GM21528 (cell line): ENCODE results near the gene FBXO40.

Source experiments
- ATAC-seq: cut with Tn5 transposase; IDR thresholded peaks from one replicate; pipeline ENCODE4 v1.9.1; 2021; ENCODE audit warnings: mild to moderate bottlenecking, moderate library complexity; ENCODE audit not compliant: unreplicated experiment, low FRiP score

FBXO40 gene

DNA sequence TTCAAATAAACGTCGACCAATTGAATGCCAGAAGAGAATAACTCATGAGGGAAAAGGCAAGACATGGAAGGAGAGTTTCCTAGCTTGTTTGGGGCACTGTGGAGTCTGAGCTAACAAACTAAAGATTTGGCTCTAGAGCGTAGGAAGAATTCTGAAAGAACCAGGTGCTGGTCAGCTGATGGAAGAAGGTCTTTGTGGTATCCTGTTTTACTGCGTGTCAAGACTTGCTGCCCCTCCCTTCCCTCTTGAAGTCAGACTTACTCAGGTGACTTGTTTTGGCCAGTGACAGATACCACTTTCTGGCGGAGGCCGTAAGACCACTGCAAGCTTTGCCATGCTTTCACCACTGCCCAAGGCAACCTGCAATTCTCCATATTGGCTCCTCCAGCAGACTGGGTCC is 68.2 kb downstream of the FBXO40 start:
- no peak for ATAC-seq

DNA sequence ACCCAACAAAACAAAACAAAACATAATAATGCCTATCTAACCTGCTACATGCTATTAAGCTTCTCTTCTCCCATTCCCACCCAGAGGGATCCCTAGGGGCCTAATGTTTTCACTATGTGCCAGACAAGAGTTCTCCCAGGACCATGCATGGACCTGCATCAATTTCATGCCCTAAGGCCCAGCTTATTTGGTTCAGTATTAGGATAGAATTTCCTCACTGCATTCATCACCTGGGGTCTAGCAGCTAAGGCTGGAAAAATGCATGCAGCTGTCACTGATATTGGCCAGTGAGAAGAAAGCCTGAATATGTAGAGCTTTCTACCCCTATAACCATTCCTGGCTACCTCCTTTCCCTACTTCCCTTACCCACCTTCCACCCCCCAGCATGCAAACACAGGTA is 69.6 kb downstream of the FBXO40 start:
- no peak for ATAC-seq

DNA sequence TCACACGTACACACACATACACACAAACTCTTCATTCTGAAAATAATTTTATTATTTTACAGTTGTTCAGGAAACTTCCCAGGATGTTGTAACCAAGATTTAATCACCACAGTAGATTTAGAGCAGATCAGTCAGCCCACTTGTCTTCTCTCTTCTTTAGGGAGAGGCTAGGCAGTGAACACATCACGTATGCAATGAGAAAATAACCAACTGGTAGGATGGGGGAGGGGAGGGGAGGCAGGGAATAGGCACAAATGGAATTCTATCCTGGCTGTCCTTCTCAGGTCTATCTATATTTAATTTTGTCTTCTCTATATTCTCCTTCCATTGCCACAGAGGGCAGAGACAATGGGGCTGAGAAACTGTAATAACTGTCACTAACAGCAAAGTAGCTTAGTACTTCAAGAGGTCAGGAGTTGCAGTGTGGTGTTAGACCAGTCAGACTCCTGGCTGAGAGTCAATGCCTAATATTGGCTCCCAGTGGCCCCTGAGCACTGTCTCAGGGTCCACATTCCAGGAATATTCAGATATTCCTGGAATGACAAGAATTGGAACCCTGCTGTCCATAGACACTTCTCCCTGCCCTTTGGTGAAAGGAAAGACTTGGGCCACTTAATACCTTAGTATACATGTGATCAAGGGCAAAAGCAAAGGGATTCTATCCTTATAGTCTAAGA is 70.1 kb downstream of the FBXO40 start:
- no peak for ATAC-seq

DNA sequence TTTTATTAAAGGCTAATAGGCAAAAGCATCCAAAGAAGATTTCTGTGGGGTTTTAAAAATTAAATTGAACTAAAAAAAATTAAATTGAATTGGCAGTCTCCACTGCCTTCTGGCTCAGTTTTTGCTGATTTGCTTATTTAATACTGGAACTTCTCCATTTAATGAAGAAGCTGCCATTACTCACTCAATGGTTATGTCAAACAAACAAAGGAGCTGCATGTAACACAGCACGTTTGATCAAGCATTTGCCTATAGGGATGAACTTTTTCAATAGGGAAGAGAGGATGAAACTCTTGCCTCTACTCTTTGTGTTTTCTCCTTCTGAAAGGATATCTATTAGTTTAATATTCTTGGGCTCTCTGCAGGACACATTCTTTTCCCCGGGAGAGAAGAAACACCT is 72.3 kb downstream of the FBXO40 start:
- ATAC-seq, result no peak

DNA sequence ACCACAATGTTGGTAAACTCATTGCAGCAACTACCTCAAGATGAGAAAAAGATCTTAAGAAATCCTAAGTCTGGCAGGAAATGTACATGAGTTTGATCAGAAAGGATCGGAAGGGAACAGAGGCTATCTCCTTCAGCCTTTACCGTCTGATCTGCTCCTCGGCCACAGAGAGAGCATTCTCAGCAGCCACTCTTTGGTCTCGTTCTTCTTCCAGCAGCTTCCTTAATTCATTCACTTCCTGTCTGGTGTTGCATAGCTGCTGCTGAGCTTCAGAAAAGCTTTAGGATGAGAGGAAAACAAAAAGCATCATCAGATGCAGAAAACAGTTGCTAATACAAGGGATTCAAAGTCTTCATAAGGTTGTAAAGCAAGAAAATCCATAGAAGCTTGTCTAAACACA is 74.2 kb downstream of the FBXO40 start:
- ATAC-seq, result no peak

DNA sequence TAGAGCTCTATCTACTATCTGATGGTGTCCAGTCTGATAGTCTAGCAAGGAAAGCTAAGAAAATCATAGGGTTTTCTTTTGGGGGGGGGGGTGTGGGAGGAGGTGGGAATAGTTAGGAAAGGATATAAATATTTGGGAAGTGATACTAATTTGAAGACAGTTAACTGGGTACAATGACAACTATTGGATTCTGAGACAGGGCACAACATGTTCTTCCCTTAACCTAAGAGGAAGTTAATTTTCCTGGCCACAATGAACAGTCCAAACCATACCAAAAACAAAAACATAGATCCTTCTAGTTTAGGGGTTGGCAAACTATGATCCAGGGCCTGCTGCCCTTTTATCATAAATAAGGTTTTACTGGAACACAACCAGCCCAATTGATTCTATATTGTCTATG is 77.5 kb downstream of the FBXO40 start:
- ATAC-seq, result no peak

DNA sequence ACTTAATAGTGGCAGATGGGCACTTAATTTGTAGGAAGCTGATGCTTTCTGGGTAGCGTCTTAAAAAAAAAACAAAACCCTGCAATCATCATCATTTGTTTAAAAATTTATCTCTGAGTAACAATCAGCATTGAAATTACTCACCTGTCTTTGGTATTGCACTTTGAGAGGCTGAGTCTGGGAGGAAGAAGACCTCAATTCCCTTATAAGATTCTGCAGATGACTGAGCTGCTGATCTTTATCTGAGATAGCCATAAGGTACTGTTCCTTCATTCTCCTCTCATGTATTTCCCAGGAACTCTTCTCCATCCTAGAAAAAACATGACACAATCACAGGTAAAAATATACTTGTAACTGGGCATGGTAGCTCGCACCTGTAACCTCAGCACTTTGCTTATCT is 84.0 kb downstream of the FBXO40 start:
- no peak for ATAC-seq
